NCI-H2107 treated with DMSO at 0.1 percent for 48 hours (cell line): ENCODE measurements around the gene NDNF.

Experiments used
- DNase-seq: peaks from one replicate; lab custom pipeline; 2025; ENCODE audit not compliant: unreplicated experiment; lab: John Stamatoyannopoulos, UW

NDNF gene

DNA sequence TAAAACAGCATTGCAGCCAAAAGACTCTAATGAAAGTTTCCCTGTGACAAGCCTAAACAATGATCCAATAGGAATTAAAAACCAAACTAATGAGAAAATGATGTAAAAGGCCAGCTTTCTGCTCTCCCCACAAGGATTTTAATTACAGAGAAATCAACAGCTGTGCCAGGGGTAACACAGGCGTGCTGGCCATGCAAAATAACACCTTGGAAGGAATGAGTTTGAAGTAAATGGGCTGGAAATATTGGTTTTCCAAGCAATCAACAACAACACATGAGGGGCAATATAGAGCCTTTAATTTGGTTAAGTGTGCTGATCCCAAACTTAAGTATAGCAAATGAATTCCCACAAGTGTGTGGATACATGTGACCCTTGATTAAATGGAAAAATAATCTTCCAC is 56.9 kb downstream of the NDNF start:
- no peak for DNase-seq

DNA sequence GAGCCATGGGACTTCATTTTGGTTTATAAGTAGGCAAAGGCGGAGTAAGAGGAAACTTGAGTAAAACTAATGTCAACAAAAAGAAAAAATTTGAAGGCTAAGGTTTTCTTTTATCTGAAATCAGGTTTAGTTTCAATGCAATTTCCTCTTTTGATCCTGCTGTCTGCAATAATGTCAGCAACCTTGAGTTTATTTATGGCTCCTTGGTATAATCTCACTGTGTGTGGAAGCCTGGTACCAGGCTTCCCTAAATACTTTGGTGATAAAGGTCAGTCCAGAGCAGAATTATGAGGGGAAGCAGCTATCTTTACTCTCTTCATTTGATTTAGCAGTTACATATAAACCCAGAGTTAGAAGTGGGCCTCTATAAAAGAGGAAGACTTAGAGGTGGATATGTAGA is 57.8 kb downstream of the NDNF start:
- DNase-seq = no peak

GRCh38 chr4:121011780-121012340 is 60.5 kb downstream of the NDNF start:
- DNase-seq = no peak

GRCh38 chr4:121011138-121011537 is 61.2 kb downstream of the NDNF start:
- DNase-seq = no peak

DNA sequence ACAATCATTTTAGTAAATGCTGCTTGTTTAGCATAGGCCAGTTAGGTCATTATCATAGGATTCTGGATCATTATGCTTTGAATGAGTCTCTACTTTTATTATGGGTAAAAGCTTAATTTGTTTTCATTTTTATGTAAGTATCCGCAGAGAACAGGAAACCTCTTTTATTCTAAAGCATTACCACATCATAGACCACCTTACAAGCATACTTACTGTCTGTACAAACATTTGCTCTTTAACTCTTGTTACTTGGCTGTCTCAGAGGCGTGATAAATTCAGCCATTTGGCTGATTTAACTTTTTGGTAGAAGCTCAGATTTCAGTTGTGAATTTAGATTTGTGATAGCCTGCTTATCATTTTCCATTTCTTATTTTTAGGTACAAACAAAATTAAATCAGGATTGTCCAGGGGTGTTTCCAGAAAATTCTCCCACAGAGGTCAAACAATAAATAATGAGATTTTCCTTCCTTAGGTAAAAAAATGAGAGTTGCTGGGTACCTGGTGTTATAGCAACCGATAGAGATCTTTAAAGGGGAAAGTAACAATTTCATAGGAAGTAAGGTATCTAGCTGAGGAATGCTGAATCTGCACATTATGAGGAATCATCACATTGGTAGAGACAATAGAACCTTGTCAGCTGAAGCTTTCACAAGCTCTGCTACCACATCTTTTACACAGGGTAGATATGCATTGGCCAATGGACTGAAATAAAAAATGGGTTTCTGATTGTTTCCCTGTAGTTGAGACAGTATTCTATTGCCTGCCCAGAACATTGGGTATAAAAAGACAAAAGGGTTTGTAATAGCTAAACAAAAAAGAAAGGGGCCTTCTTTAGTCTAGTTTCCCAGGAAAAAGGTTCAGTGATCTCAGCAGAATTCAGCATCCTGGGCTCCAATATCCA is 62.5 kb downstream of the NDNF start:
- DNase-seq = no peak

GRCh38 chr4:121007660-121008059 is 64.7 kb downstream of the NDNF start:
- DNase-seq = no peak

- no peak for DNase-seq
These were observed 68.5 kb downstream of the NDNF start for GRCh38 chr4:121003863-121004262.

DNA sequence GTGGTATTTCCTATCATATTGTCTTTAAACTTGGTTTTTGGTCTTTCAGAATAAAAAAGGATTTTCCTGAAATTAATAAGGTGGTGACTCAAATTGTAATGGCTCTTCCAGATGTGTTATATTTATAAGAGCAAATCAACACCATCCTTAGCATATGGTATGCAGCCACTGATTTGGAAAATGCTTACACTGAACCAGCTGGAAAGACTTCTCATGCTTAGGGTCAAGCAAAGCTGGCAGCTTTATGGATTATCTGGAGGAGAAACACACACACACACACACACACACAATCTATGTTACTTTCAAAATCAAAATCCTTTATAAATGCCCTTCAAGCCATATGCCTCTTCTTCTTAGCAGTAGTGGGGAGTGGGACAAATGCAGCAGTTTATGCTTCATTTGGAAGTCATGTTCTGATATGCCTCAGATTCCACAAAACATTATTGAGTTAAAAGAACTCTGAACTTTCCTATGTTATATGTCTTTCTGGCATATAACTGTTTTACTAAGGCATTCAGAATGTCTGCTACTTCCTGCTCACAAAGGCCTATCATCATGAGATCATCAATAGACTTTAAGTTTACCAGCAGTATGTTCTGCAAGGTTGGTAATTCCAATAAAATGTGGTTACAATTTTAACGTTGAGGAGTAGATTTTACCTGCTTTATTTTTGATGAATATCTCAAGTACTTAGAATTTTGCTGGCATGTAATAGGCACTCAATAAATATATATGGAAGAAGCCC is 76.9 kb downstream of the NDNF start:
- DNase-seq = no peak

DNA sequence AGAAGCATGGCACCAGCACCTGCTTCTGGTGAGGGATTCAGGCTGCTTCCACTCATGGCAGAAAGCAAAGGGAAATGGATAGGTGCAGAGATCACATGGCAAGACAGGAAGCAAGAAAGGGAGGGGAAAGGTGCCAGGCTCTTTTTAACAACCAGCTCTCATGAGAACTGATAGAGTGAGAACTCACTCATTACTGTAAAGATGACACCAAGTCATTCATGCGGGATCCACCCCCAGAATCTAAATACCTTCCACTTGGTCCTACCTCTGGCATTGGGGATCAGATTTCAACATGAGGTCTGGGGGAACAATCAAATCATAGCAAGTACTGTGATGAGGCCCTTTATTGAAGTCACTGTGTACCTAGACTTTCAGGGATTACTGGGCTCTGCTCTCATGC is 77.8 kb downstream of the NDNF start:
- peak; percentile 2 for DNase-seq

GRCh38 chr4:120991885-120992284 is 80.5 kb downstream of the NDNF start:
- DNase-seq = no peak

GRCh38 chr4:120990246-120990645 is 82.1 kb downstream of the NDNF start:
- DNase-seq = no peak
